ENCODE data around the gene SSUH2. TPM values are rescaled to one million over a fixed set of nuclear protein-coding genes. Genes with fewer than 3 reads are reported as not detected.

SSUH2 gene
- total and polyA plus RNA-seq, 9 of the 15 experiments (the other 6 are each of a cell fraction or from before 2014, with no cell fraction given): 0.04 to 0.17 (median 0.04) TPM; not detected in 6

DNA sequence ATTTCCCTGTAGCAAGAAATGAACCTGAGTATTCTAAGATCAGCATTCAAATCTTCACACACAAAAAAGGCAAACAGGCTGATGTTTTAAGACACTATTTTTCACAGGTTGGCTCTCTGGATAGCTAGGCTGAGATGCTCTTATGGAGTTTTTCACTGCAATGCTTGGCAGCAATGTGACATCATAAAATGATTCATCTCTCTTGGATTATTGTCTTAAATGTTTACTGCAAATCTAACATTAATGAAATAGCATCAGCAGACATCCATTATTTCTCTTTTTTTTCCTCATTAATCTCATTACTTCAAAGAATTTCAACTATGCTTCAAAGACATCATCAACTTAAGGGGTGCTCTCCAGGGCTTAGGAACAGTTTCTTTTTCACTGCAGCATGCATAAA, 23.6 kb upstream of the SSUH2 start (continued):
- TF ChIP-seq, protein P1, sequence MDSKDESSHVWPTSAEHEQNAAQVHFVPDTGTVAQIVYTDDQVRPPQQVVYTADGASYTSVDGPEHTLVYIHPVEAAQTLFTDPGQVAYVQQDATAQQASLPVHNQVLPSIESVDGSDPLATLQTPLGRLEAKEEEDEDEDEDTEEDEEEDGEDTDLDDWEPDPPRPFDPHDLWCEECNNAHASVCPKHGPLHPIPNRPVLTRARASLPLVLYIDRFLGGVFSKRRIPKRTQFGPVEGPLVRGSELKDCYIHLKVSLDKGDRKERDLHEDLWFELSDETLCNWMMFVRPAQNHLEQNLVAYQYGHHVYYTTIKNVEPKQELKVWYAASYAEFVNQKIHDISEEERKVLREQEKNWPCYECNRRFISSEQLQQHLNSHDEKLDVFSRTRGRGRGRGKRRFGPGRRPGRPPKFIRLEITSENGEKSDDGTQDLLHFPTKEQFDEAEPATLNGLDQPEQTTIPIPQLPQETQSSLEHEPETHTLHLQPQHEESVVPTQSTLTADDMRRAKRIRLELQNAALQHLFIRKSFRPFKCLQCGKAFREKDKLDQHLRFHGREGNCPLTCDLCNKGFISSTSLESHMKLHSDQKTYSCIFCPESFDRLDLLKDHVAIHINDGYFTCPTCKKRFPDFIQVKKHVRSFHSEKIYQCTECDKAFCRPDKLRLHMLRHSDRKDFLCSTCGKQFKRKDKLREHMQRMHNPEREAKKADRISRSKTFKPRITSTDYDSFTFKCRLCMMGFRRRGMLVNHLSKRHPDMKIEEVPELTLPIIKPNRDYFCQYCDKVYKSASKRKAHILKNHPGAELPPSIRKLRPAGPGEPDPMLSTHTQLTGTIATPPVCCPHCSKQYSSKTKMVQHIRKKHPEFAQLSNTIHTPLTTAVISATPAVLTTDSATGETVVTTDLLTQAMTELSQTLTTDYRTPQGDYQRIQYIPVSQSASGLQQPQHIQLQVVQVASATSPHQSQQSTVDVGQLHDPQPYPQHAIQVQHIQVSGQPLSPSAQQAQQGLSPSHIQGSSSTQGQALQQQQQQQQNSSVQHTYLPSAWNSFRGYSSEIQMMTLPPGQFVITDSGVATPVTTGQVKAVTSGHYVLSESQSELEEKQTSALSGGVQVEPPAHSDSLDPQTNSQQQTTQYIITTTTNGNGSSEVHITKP (IDR thresholded peaks at IDR 0.05; ENCODE audit: partially characterized antibody): no peak
- TF ChIP-seq MBD1 (CRISPR knock-in tag; IDR thresholded peaks at IDR 0.05) (no peak), ZFP1 (CRISPR knock-in tag; IDR thresholded peaks at IDR 0.05) (no peak)

DNA sequence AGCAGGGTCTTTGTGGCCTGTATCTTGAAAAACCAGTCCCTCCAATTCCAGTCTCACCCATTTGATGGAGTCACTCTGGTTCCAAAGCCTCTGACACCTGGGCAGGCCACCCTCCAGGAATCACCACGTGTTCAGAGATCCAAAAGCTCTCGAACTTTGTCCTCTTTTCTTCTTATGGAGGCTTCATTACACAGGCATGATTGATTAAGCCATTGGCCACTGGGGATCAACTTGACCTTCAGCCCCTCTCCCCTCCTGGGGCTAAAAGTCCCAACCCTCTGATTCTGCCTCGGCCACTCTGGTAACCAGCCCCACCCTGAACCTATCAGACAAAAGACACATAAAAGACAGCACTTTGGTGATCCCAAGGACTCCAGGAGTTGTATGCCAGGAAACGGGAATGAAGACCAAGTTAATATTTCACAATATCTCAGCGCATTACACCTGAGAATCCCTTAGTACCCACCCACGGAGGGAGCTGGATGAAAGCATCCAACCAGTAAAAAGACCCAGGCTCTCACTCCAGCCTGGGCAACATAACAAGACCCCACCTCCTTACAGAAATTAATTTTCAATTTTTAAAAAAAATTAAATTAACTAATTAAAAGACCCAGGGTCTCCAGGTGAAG, 23.0 kb upstream of the SSUH2 start:
- no peak overlapping the region for H3K4me2 ChIP-seq (ENCODE audit: insufficient read depth, low read length)
- H3K4me1 ChIP-seq (replicated peaks in 1 of 2; ENCODE audit: control insufficient read depth in 2 of 2, insufficient read depth in 2 of 2, low read length in 2 of 2): no peaks in the 10 kb centered on the region; a peak in 2 of 5 replicates
- no peak for DNase-seq (ENCODE audit: extremely low read depth in 1 of 4, low spot score in 3 of 4)
- H3K4me3 ChIP-seq: no peak overlapping the region
- CTCF ChIA-PET (ENCODE audit: low intra/inter-chr PET ratio): no interaction called here
- H2AFZ ChIP-seq (ENCODE audit: low read depth, low read length): no peak overlapping the region
- no peak for ATAC-seq
- H3K9ac ChIP-seq (ENCODE audit: insufficient read depth in 1 of 2, low read depth in 2 of 2, low read length in 2 of 2): no peak overlapping the region
- no peak for FAIRE-seq
- H3K79me2 ChIP-seq (ENCODE audit: control insufficient read depth, insufficient read depth, low read length): no peaks in the 10 kb centered on the region
- in situ Hi-C loops (cut with MboI): no loop called here
- H3K27me3 ChIP-seq (ENCODE audit: control insufficient read depth in 2 of 2, insufficient read depth in 2 of 2, low read length in 2 of 2): peaks cover 6 to 25% of the 10 kb centered on the region in 2 experiments; a peak in 4 of 5 replicates
- H3K27ac ChIP-seq (ENCODE audit: extremely low read depth, low read depth, low read length): no peak overlapping the region
- no peaks in the 10 kb centered on the region for H3K36me3 ChIP-seq (ENCODE audit: control insufficient read depth, insufficient read depth, low read length)
- POLR2A ChIA-PET: no interaction called here
- peak; percentile 16; the same call in 1 of the 2 replicates for TF ChIP-seq CEBPB (tag; IDR thresholded peaks at IDR 0.05)
- TF ChIP-seq, protein P2, sequence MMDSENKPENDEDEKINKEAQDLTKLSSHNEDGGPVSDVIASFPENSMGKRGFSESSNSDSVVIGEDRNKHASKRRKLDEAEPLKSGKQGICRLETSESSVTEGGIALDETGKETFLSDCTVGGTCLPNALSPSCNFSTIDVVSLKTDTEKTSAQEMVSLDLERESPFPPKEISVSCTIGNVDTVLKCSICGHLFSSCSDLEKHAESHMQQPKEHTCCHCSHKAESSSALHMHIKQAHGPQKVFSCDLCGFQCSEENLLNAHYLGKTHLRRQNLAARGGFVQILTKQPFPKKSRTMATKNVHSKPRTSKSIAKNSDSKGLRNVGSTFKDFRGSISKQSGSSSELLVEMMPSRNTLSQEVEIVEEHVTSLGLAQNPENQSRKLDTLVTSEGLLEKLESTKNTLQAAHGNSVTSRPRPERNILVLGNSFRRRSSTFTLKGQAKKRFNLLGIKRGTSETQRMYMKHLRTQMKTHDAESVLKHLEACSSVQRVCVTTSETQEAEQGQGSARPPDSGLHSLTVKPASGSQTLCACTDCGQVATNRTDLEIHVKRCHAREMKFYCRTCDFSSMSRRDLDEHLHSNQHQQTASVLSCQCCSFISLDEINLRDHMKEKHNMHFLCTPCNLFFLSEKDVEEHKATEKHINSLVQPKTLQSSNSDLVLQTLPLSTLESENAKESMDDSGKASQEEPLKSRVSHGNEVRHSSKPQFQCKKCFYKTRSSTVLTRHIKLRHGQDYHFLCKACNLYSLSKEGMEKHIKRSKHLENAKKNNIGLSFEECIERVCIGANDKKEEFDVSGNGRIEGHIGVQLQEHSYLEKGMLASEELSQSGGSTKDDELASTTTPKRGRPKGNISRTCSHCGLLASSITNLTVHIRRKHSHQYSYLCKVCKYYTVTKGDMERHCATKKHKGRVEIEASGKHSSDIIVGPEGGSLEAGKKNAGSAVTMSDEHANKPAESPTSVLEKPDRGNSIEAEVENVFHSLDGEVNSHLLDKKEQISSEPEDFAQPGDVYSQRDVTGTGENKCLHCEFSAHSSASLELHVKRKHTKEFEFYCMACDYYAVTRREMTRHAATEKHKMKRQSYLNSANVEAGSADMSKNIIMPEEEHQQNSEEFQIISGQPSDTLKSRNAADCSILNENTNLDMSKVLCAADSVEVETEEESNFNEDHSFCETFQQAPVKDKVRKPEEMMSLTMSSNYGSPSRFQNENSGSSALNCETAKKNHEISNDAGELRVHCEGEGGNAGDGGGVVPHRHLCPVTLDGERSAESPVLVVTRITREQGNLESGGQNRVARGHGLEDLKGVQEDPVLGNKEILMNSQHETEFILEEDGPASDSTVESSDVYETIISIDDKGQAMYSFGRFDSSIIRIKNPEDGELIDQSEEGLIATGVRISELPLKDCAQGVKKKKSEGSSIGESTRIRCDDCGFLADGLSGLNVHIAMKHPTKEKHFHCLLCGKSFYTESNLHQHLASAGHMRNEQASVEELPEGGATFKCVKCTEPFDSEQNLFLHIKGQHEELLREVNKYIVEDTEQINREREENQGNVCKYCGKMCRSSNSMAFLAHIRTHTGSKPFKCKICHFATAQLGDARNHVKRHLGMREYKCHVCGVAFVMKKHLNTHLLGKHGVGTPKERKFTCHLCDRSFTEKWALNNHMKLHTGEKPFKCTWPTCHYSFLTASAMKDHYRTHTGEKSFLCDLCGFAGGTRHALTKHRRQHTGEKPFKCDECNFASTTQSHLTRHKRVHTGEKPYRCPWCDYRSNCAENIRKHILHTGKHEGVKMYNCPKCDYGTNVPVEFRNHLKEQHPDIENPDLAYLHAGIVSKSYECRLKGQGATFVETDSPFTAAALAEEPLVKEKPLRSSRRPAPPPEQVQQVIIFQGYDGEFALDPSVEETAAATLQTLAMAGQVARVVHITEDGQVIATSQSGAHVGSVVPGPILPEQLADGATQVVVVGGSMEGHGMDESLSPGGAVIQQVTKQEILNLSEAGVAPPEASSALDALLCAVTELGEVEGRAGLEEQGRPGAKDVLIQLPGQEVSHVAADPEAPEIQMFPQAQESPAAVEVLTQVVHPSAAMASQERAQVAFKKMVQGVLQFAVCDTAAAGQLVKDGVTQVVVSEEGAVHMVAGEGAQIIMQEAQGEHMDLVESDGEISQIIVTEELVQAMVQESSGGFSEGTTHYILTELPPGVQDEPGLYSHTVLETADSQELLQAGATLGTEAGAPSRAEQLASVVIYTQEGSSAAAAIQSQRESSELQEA (IDR thresholded peaks at IDR 0.05; ENCODE audit: low read depth): no peak
- H3K9me3 ChIP-seq (replicated peaks; ENCODE audit: control insufficient read depth, insufficient read depth, low read depth, low read length): no peaks in the 10 kb centered on the region
- BruUV-seq (replicated peaks): no TSS peak
- H4K20me1 ChIP-seq (replicated peaks; ENCODE audit: control insufficient read depth, insufficient read depth, low read length): peaks cover 3% of the 10 kb centered on the region; the same call in 1 of the 2 replicates
- intact Hi-C loops (cut with micrococcal nuclease): no loop called here
- WGBS (ENCODE audit: insufficient coverage, low coverage, missing lambda C conversion rate): 0% methylated on average over 6 of the region's 6 CpGs
- H3K9me1 ChIP-seq (ENCODE audit: control insufficient read depth, insufficient read depth, low read length): no peaks in the 10 kb centered on the region

All from K562 (cell line).